H1 (cell line): ENCODE measurements around the gene CNTF. TPM values are rescaled to one million over a fixed set of nuclear protein-coding genes. Genes with fewer than 3 reads are reported as not detected.

Experiments
- CTCF ChIA-PET: fragments of 300-600 bp; sonication (Branson Sonifier 250); formaldehyde crosslinking; loops from one replicate; lab custom pipeline; 2021; ENCODE audit not compliant: partially characterized antibody; lab: Charles Lee
- POLR2A ChIA-PET: fragments of 300-600 bp; sonication (Branson Sonifier 250); formaldehyde crosslinking; loops from one replicate; lab custom pipeline; 2021; ENCODE audit warnings: inconsistent platforms; ENCODE audit not compliant: partially characterized antibody; lab: Charles Lee
- DNase-seq, 2 experiments: peaks; one replicate each; pipeline versions ENCODE4 v3.0.0 to v3.0.0-alpha.2; 2010 to 2022; ENCODE audit warnings: low spot score in 2 of 2, low read depth in 1 of 2, mixed read lengths in 1 of 2
- FAIRE-seq: peaks from 2 replicates; lab custom pipeline; 2011; peaks lifted over from hg19 to GRCh38; lab: Jason Lieb, UNC
- H2AFZ ChIP-seq: 2 replicates; pipeline ENCODE4 v1.8.1; 2012; ENCODE audit warnings: low read length, inconsistent platforms
- H2AK5ac ChIP-seq: 2 replicates; pipeline ENCODE4 v1.6.1; 2013; ENCODE audit warnings: low read depth, low read length
- H2BK120ac ChIP-seq: replicated peaks from 2 replicates; pipeline ENCODE3; 2013; ENCODE audit warnings: low read depth, low read length, inconsistent platforms
- H2BK12ac ChIP-seq: 2 replicates; pipeline ENCODE4 v1.6.1; 2013; ENCODE audit warnings: low read depth, low read length
- H2BK15ac ChIP-seq: 2 replicates; pipeline ENCODE4 v1.6.1; 2013; ENCODE audit warnings: low read length
- H2BK20ac ChIP-seq: 2 replicates; pipeline ENCODE4 v1.6.1; 2013; ENCODE audit warnings: low read length
- H2BK5ac ChIP-seq: 2 replicates; pipeline ENCODE4 v1.6.1; 2013; ENCODE audit warnings: low read depth, low read length
- H3K14ac ChIP-seq: 2 replicates; pipeline ENCODE4 v1.6.1; 2013; ENCODE audit warnings: inconsistent platforms; ENCODE audit not compliant: insufficient read length
- H3K18ac ChIP-seq: 2 replicates; pipeline ENCODE4 v1.6.1; 2013; ENCODE audit warnings: low read length; ENCODE audit errors: extremely low read depth
- H3K23ac ChIP-seq: 2 replicates; pipeline ENCODE4 v1.6.1; 2013; ENCODE audit warnings: inconsistent platforms; ENCODE audit not compliant: insufficient read length
- H3K23me2 ChIP-seq: 2 replicates; pipeline ENCODE4 v1.6.1; 2013; ENCODE audit warnings: low read depth, low read length
- H3K27ac ChIP-seq: 2 replicates; pipeline ENCODE4 v1.6.1; 2011; ENCODE audit warnings: low read depth, low read length, inconsistent platforms
- H3K27me3 ChIP-seq, 4 experiments: replicated peaks in 1 of 4; 1 replicate in 1 of 4; 2 replicates in 3 of 4; pipeline versions ENCODE4 v1.6.1 to v1.8.1; 2011 to 2013; ENCODE audit warnings: low read length in 3 of 4, mild to moderate bottlenecking in 3 of 4, inconsistent platforms in 2 of 4, mixed read lengths in 2 of 4, moderate library complexity in 1 of 4; ENCODE audit not compliant: control insufficient read depth in 3 of 4, insufficient read depth in 3 of 4; ENCODE audit errors: extremely low read depth in 1 of 4
- H3K36me3 ChIP-seq, 4 experiments: 2 replicates each; pipeline versions ENCODE4 v1.6.1 to v1.8.1; 2011 to 2013; ENCODE audit warnings: mild to moderate bottlenecking in 4 of 4, low read length in 3 of 4, moderate library complexity in 2 of 4, control low read depth in 1 of 4, inconsistent platforms in 1 of 4; ENCODE audit not compliant: insufficient read depth in 4 of 4, control insufficient read depth in 2 of 4
- H3K4ac ChIP-seq: replicated peaks from 2 replicates; pipeline ENCODE3; 2013; ENCODE audit warnings: low read length, low read depth, mixed read lengths, inconsistent platforms; ENCODE audit not compliant: insufficient read length
- H3K4me1 ChIP-seq, 4 experiments: replicated peaks in 1 of 4; 1 replicate in 1 of 4; 2 replicates in 3 of 4; pipeline versions ENCODE4 v1.6.1 to v1.8.1; 2011 to 2013; ENCODE audit warnings: low read length in 3 of 4, inconsistent platforms in 2 of 4, mixed read lengths in 1 of 4; ENCODE audit not compliant: insufficient read depth in 4 of 4, control insufficient read depth in 3 of 4
- H3K4me2 ChIP-seq, 2 experiments: 2 replicates each; pipeline versions ENCODE4 v1.6.1 to v1.8.1; 2011 to 2013; ENCODE audit warnings: low read depth in 2 of 2, low read length in 2 of 2, control low read depth in 1 of 2, inconsistent platforms in 1 of 2, mild to moderate bottlenecking in 1 of 2; ENCODE audit not compliant: insufficient read depth in 1 of 2
- H3K4me3 ChIP-seq, 4 experiments: fragments of 200-600, 300-600 bp in 1 of 4; sonication (generic), shearing (Covaris generic), sonication (Bioruptor Twin) in 1 of 4; 2 replicates each; pipeline versions ENCODE4 v1.5.1 to v1.8.1; 2011 to 2016; ENCODE audit warnings: low read length in 4 of 4, low read depth in 3 of 4, control low read depth in 2 of 4, inconsistent platforms in 2 of 4, mild to moderate bottlenecking in 2 of 4, mixed read lengths in 1 of 4, moderate library complexity in 1 of 4; ENCODE audit not compliant: insufficient read depth in 2 of 4; ENCODE audit errors: extremely low read depth in 1 of 4
- H3K56ac ChIP-seq: replicated peaks from 2 replicates; pipeline ENCODE3; 2013; ENCODE audit warnings: low read depth, mild to moderate bottlenecking, mixed read lengths, low read length, inconsistent platforms; ENCODE audit not compliant: insufficient read length
- H3K79me1 ChIP-seq: 2 replicates; pipeline ENCODE4 v1.6.1; 2013; ENCODE audit warnings: low read depth, low read length, control low read depth
- H3K79me2 ChIP-seq, 2 experiments: 2 replicates each; pipeline versions ENCODE4 v1.6.1 to v1.8.1; 2012 to 2013; ENCODE audit warnings: low read length in 2 of 2, mild to moderate bottlenecking in 2 of 2, inconsistent platforms in 1 of 2; ENCODE audit not compliant: insufficient read depth in 2 of 2, control insufficient read depth in 1 of 2
- H3K9ac ChIP-seq, 4 experiments: replicated peaks in 1 of 4; 1 replicate in 1 of 4; 2 replicates in 3 of 4; pipeline versions ENCODE4 v1.6.1 to v1.8.1; 2011 to 2013; ENCODE audit warnings: low read depth in 3 of 4, low read length in 3 of 4, control low read depth in 2 of 4, mild to moderate bottlenecking in 2 of 4, moderate library complexity in 2 of 4, inconsistent platforms in 1 of 4; ENCODE audit errors: extremely low read depth in 1 of 4
- H3K9me3 ChIP-seq, 2 experiments: 2 replicates each; pipeline versions ENCODE4 v1.6.1 to v1.8.1; 2012 to 2013; ENCODE audit warnings: mild to moderate bottlenecking in 2 of 2, moderate library complexity in 2 of 2, control low read depth in 1 of 2, inconsistent platforms in 1 of 2, low read depth in 1 of 2, low read length in 1 of 2, mixed read lengths in 1 of 2; ENCODE audit not compliant: insufficient read depth in 2 of 2
- H4K20me1 ChIP-seq, 2 experiments: replicated peaks in 1 of 2; 2 replicates each; pipeline versions ENCODE3 to v1.8.1; 2011 to 2013; ENCODE audit warnings: inconsistent platforms in 2 of 2, low read length in 2 of 2, mild to moderate bottlenecking in 1 of 2; ENCODE audit not compliant: insufficient read depth in 2 of 2, control insufficient read depth in 1 of 2
- H4K5ac ChIP-seq: 2 replicates; pipeline ENCODE4 v1.6.1; 2013; ENCODE audit warnings: low read length, low read depth, mixed read lengths, inconsistent platforms; ENCODE audit not compliant: insufficient read length
- H4K8ac ChIP-seq: 2 replicates; pipeline ENCODE4 v1.8.0; 2013; ENCODE audit warnings: mild to moderate bottlenecking, moderate library complexity, low read length, inconsistent platforms; ENCODE audit not compliant: insufficient read depth; ENCODE audit errors: extremely low read depth
- H4K91ac ChIP-seq: replicated peaks from 2 replicates; pipeline ENCODE3; 2013; ENCODE audit warnings: low read length, mixed read lengths, inconsistent platforms; ENCODE audit not compliant: insufficient read length
- CBX8 ChIP-seq: fragments of 300-800, 300-1000 bp; sonication (generic); IDR thresholded peaks from 2 replicates; pipeline ENCODE4 v1.7.1; 2016; ENCODE audit warnings: low read depth, low read length, borderline replicate concordance
- CHD1 ChIP-seq: IDR thresholded peaks from 2 replicates; pipeline ENCODE4 v1.6.1; 2012; ENCODE audit warnings: low read depth, low read length, improper control_type of control experiment
- KDM1A ChIP-seq: fragments of 200-600, 300-600 bp; sonication (generic); IDR thresholded peaks from 2 replicates; pipeline ENCODE4 v1.7.1; 2016; ENCODE audit warnings: mild to moderate bottlenecking, low read length, borderline replicate concordance
- POLR2A ChIP-seq, 2 experiments: IDR thresholded peaks; 1 replicate in 1 of 2; 2 replicates in 1 of 2; pipeline ENCODE4 v1.6.1; 2011; ENCODE audit warnings: low read depth in 2 of 2, low read length in 2 of 2, mild to moderate bottlenecking in 2 of 2; ENCODE audit errors: control extremely low read depth in 1 of 2
- POLR2AphosphoS5 ChIP-seq: IDR thresholded peaks from 2 replicates; pipeline ENCODE4 v1.6.1; 2011; ENCODE audit warnings: low read depth, low read length
- POU5F1 ChIP-seq: IDR thresholded peaks from 2 replicates; pipeline ENCODE4 v1.6.1; 2011; ENCODE audit warnings: low read depth, mild to moderate bottlenecking, low read length, moderate library complexity
- WGBS, 2 experiments: shearing (Covaris generic) in 1 of 2; methylation state at CpG; one replicate each; pipeline versions ENCODE4 v1.1.6 to v1.1.7; 2013 to 2015; ENCODE audit warnings: low lambda C conversion rate in 2 of 2, mixed read lengths in 2 of 2, inconsistent platforms in 1 of 2, low coverage in 1 of 2, missing lambda C conversion rate in 1 of 2; ENCODE audit not compliant: insufficient replicate concordance in 2 of 2, insufficient coverage in 1 of 2, insufficient read length in 1 of 2; ENCODE audit errors: extremely low coverage in 1 of 2, missing lambda C conversion rate in 1 of 2; 5-methylcytosine and 5-hydroxymethylcytosine counted together
- long read RNA-seq, 2 experiments: library from RNA in 1 of 2; library from capped mRNA in 1 of 2; stranded (forward); transcript quantifications; one replicate each; pipeline ENCODE4 v2.0.0, GENCODE V29; 2021; ENCODE audit warnings: inconsistent platforms in 1 of 2
- polyA minus RNA-seq, 3 experiments: library from RNA; depleted of rRNA, polyadenylated mRNA; stranded (reverse); fragments of >200 nt; gene quantifications; 1 replicate in 2 of 3; 2 replicates in 1 of 3; pipeline ENCODE4 v1.2.3, GENCODE V29; 2011
- polyA plus RNA-seq, 7 experiments: library from polyadenylated mRNA; depleted of rRNA in 3 of 7; stranded (reverse) in 5 of 7; unstranded in 2 of 7; fragments of >200 nt in 5 of 7; fragments of 200-250 nt in 2 of 7; gene quantifications; 1 replicate in 5 of 7; 2 replicates in 1 of 7; 4 replicates in 1 of 7; pipeline versions ENCODE4 v1.2.1 to v1.2.3, GENCODE V29; 2011 to 2013; ENCODE audit warnings: missing spikeins in 2 of 7, mixed read lengths in 2 of 7
- total RNA-seq: library from RNA; stranded (reverse); fragmentation: NEBNext Ultra II Directional; extraction: Animal tissue kit (Norgen Biotek cat#: 25700); gene quantifications from 2 replicates; pipeline ENCODE4 v1.2.1, GENCODE V29; 2021

CNTF gene
- total RNA-seq, result 1.5 and 1.9 TPM in 2 replicates
- 0.33 and 0.41 TPM in 2 replicates for polyA plus RNA-seq (2011; rRNA removed)
- 0.37 TPM for polyA plus RNA-seq (2011; cell fraction: cytosol; rRNA removed)
- 1.3 TPM for polyA plus RNA-seq (2011; cell fraction: nucleus; rRNA removed)
- polyA plus RNA-seq (2012, experiment 1 of 2), result 0.27 to 1.7 TPM (median 0.62 TPM) in 4 replicates
- polyA plus RNA-seq (2012, experiment 2 of 2), result not detected
- polyA plus RNA-seq (2013, experiment 1 of 2), result 0.51 TPM
- polyA plus RNA-seq (2013, experiment 2 of 2), result 0.40 TPM
- 3.0 and 4.6 TPM in 2 replicates for polyA minus RNA-seq (2011; rRNA and poly(A)+ RNA removed)
- polyA minus RNA-seq (2011; cell fraction: cytosol; rRNA and poly(A)+ RNA removed), result 2.1 TPM
- 26.0 TPM for polyA minus RNA-seq (2011; cell fraction: nucleus; rRNA and poly(A)+ RNA removed)
- long read RNA-seq, experiment 1, result 0 reads
- long read RNA-seq, experiment 2, result 0 reads

GRCh38 chr11:58622344-58622743 is at the start of gene CNTF:
CNTF (plus strand) TSS chr11:58622665; CDS start chr11:58622753, 88 bp downstream.
- H3K9ac ChIP-seq, result no peak within 1 kb of the TSS
- no peak for FAIRE-seq
- H2AK5ac ChIP-seq, result no peak within 1 kb of the TSS
- no peaks in the 10 kb centered on the region; a peak in 1 of 7 replicates for H3K4me1 ChIP-seq
- no peak within 1 kb of the TSS for H3K14ac ChIP-seq
- DNase-seq, result no peak
- H2BK15ac ChIP-seq, result no peak within 1 kb of the TSS
- H3K9me3 ChIP-seq, result no peaks in the 10 kb centered on the region
- no peaks in the 10 kb centered on the region for H3K79me2 ChIP-seq
- no peak within 1 kb of the TSS for H2BK120ac ChIP-seq
- H3K56ac ChIP-seq, result no peak within 1 kb of the TSS
- no peak within 1 kb of the TSS for H3K27ac ChIP-seq
- H3K18ac ChIP-seq, result no peak within 1 kb of the TSS
- H3K79me1 ChIP-seq, result no peaks in the 10 kb centered on the region
- ChIA-PET CTCF (interaction anchor here (0.9 to 1.1 kb wide), 3 partner anchors 10 to 514 kb away, joined by 3 to 4 read pairs (median 4); no protein-coding TSS in a partner anchor), POLR2A (interaction anchor here (1.0 kb wide), 1 partner anchor 274 kb away, joined by 3 read pairs; no protein-coding TSS in a partner anchor)
- no peak within 1 kb of the TSS for H4K8ac ChIP-seq
- no peaks in the 10 kb centered on the region for H3K27me3 ChIP-seq
- peaks cover 18 to 66% (median 45%) of the 10 kb centered on the region in 4 experiments for H3K36me3 ChIP-seq
- H4K5ac ChIP-seq, result no peak within 1 kb of the TSS
- no peak within 1 kb of the TSS for H2AFZ ChIP-seq
- H3K23ac ChIP-seq, result no peak within 1 kb of the TSS
- TF ChIP-seq CHD1 (no peak), KDM1A (no peak), POLR2A (IDR thresholded peaks at IDR 0.05; ENCODE audit: control extremely low read depth in 1 of 2, low read depth in 2 of 2, low read length in 2 of 2) (peak in 1 of 2 experiments; percentile 15; a peak in 1 of 3 replicates), POU5F1 (no peak), CBX8 (no peak), POLR2AphosphoS5 (0 out of 2 replicates have a peak, but pooled peaks have one; percentile 35)
- H3K23me2 ChIP-seq, result no peaks in the 10 kb centered on the region
- H4K91ac ChIP-seq, result no peak within 1 kb of the TSS
- no peak within 1 kb of the TSS for H2BK12ac ChIP-seq
- no peak within 1 kb of the TSS for H3K4me2 ChIP-seq
- no peak within 1 kb of the TSS for H2BK5ac ChIP-seq
- no peak within 1 kb of the TSS for H3K4ac ChIP-seq
- peaks cover 0 to 7% of the 10 kb centered on the region in 2 experiments for H4K20me1 ChIP-seq
- H3K4me3 ChIP-seq, result no peak within 1 kb of the TSS
- H2BK20ac ChIP-seq, result no peak within 1 kb of the TSS
- 95% methylated on average over 2 of the region's 2 CpGs; no CpG with 5 or more reads in 1 of the 2 experiments for WGBS, 2 experiments
